ENCODE results near the gene SHOC2.
A peak's percentile ranks its signal among the peaks of the same experiment; 100 is the strongest.

SHOC2 gene

GRCh38 chr10:110872984-110873923, 46.1 kb upstream of the SHOC2 start:
- H2BK15ac ChIP-seq (replicated peaks; ENCODE audit: low read depth) = no peak overlapping the region
- no peak overlapping the region for H2BK5ac ChIP-seq (ENCODE audit: low read length)
- H3K27ac ChIP-seq (ENCODE audit: low read depth, low read length) = peak overlapping the region; percentile 95
- no peaks in the 10 kb centered on the region for H3K36me3 ChIP-seq (ENCODE audit: control insufficient read depth, insufficient read depth, low read length)
- H3K18ac ChIP-seq (ENCODE audit: low read length) = no peak overlapping the region
- no peaks in the 10 kb centered on the region for H3K27me3 ChIP-seq (ENCODE audit: insufficient read depth, low read length, poor library complexity)
- no peak overlapping the region for H3K23ac ChIP-seq (ENCODE audit: low read length)
- H3K4ac ChIP-seq (ENCODE audit: low read depth, low read length) = no peak overlapping the region
- peak overlapping the region; percentile 89 for H3K4me2 ChIP-seq (ENCODE audit: low read length)
- no peak overlapping the region for H2BK120ac ChIP-seq (ENCODE audit: low read depth, low read length)
- H3K79me2 ChIP-seq (ENCODE audit: control insufficient read depth, insufficient read depth, low read length) = no peaks in the 10 kb centered on the region
- H3K56ac ChIP-seq (ENCODE audit: low read length) = peak overlapping the region; percentile 81
- H3K9ac ChIP-seq (ENCODE audit: low read length) = peak overlapping the region; percentile 63
- 100% methylated on average over 1 of the region's 16 CpGs for WGBS (ENCODE audit: extremely low coverage, insufficient coverage, low lambda C conversion rate)
- no peaks in the 10 kb centered on the region for H3K79me1 ChIP-seq (ENCODE audit: low read length)
- H3K4me1 ChIP-seq (ENCODE audit: control insufficient read depth, low read depth, low read length) = peaks cover 5% of the 10 kb centered on the region
- H3K4me3 ChIP-seq (ENCODE audit: low read length) = peak overlapping the region; percentile 21
- no peak overlapping the region for H2AK5ac ChIP-seq (ENCODE audit: low read length)
- no peak overlapping the region for H4K5ac ChIP-seq (ENCODE audit: low read length)
- H4K8ac ChIP-seq (ENCODE audit: low read depth, low read length) = no peak overlapping the region
- DNase-seq = no peak

- no peak overlapping the region for H4K5ac ChIP-seq (ENCODE audit: low read length)
- H3K18ac ChIP-seq (ENCODE audit: low read length) = no peak overlapping the region
- no peak overlapping the region for H2AK5ac ChIP-seq (ENCODE audit: low read length)
- no peaks in the 10 kb centered on the region for H3K27me3 ChIP-seq (ENCODE audit: insufficient read depth, low read length, poor library complexity)
- no peak overlapping the region for H4K8ac ChIP-seq (ENCODE audit: low read depth, low read length)
- no peak overlapping the region for H3K23ac ChIP-seq (ENCODE audit: low read length)
- WGBS (ENCODE audit: extremely low coverage, insufficient coverage, low lambda C conversion rate) = no CpG with 5 or more reads among the region's 2 CpGs
- H3K9ac ChIP-seq (ENCODE audit: low read length) = no peak overlapping the region
- H3K4me2 ChIP-seq (ENCODE audit: low read length) = no peak overlapping the region
- no peaks in the 10 kb centered on the region for H3K79me2 ChIP-seq (ENCODE audit: control insufficient read depth, insufficient read depth, low read length)
- H2BK120ac ChIP-seq (ENCODE audit: low read depth, low read length) = no peak overlapping the region
- DNase-seq = no peak
- peaks cover 5% of the 10 kb centered on the region for H3K4me1 ChIP-seq (ENCODE audit: control insufficient read depth, low read depth, low read length)
- no peaks in the 10 kb centered on the region for H3K79me1 ChIP-seq (ENCODE audit: low read length)
- no peak overlapping the region for H3K4me3 ChIP-seq (ENCODE audit: low read length)
- H3K4ac ChIP-seq (ENCODE audit: low read depth, low read length) = no peak overlapping the region
- H2BK5ac ChIP-seq (ENCODE audit: low read length) = no peak overlapping the region
- no peak overlapping the region for H3K27ac ChIP-seq (ENCODE audit: low read depth, low read length)
- H3K56ac ChIP-seq (ENCODE audit: low read length) = no peak overlapping the region
- no peaks in the 10 kb centered on the region for H3K36me3 ChIP-seq (ENCODE audit: control insufficient read depth, insufficient read depth, low read length)
- H2BK15ac ChIP-seq (replicated peaks; ENCODE audit: low read depth) = no peak overlapping the region
These were observed 45.5 kb upstream of the SHOC2 start for GRCh38 chr10:110873951-110874350.

GRCh38 chr10:110876000-110876399, 43.4 kb upstream of the SHOC2 start:
- Histone ChIP-seq H3K9ac (ENCODE audit: low read length) (no peak overlapping the region), H2AK5ac (ENCODE audit: low read length) (no peak overlapping the region), H3K79me2 (ENCODE audit: control insufficient read depth, insufficient read depth, low read length) (no peaks in the 10 kb centered on the region), H3K4me1 (ENCODE audit: control insufficient read depth, low read depth, low read length) (peaks cover 4% of the 10 kb centered on the region), H3K4me3 (ENCODE audit: low read length) (no peak overlapping the region), H3K36me3 (ENCODE audit: control insufficient read depth, insufficient read depth, low read length) (no peaks in the 10 kb centered on the region), H2BK15ac (replicated peaks; ENCODE audit: low read depth) (no peak overlapping the region), H3K23ac (ENCODE audit: low read length) (no peak overlapping the region), H3K79me1 (ENCODE audit: low read length) (no peaks in the 10 kb centered on the region), H3K56ac (ENCODE audit: low read length) (no peak overlapping the region), H3K4me2 (ENCODE audit: low read length) (no peak overlapping the region), H4K5ac (ENCODE audit: low read length) (no peak overlapping the region), H4K8ac (ENCODE audit: low read depth, low read length) (no peak overlapping the region), H3K27me3 (ENCODE audit: insufficient read depth, low read length, poor library complexity) (no peaks in the 10 kb centered on the region), H3K18ac (ENCODE audit: low read length) (no peak overlapping the region), H3K27ac (ENCODE audit: low read depth, low read length) (no peak overlapping the region), H2BK5ac (ENCODE audit: low read length) (no peak overlapping the region), H2BK120ac (ENCODE audit: low read depth, low read length) (no peak overlapping the region), H3K4ac (ENCODE audit: low read depth, low read length) (no peak overlapping the region)
- no peak for DNase-seq
- WGBS (ENCODE audit: extremely low coverage, insufficient coverage, low lambda C conversion rate) = no CpG with 5 or more reads among the region's 2 CpGs

- H3K9ac ChIP-seq (ENCODE audit: low read length) = no peak overlapping the region
- H3K56ac ChIP-seq (ENCODE audit: low read length) = no peak overlapping the region
- WGBS (ENCODE audit: extremely low coverage, insufficient coverage, low lambda C conversion rate) = no CpG with 5 or more reads among the region's 1 CpG
- no peak for DNase-seq
- H3K4me2 ChIP-seq (ENCODE audit: low read length) = no peak overlapping the region
- no peaks in the 10 kb centered on the region for H3K79me1 ChIP-seq (ENCODE audit: low read length)
- no peak overlapping the region for H3K4ac ChIP-seq (ENCODE audit: low read depth, low read length)
- H3K4me3 ChIP-seq (ENCODE audit: low read length) = no peak overlapping the region
- H3K27me3 ChIP-seq (ENCODE audit: insufficient read depth, low read length, poor library complexity) = no peaks in the 10 kb centered on the region
- no peaks in the 10 kb centered on the region for H3K4me1 ChIP-seq (ENCODE audit: control insufficient read depth, low read depth, low read length)
- H3K27ac ChIP-seq (ENCODE audit: low read depth, low read length) = no peak overlapping the region
- no peak overlapping the region for H2BK15ac ChIP-seq (replicated peaks; ENCODE audit: low read depth)
- no peak overlapping the region for H3K18ac ChIP-seq (ENCODE audit: low read length)
- H4K5ac ChIP-seq (ENCODE audit: low read length) = no peak overlapping the region
- H3K36me3 ChIP-seq (ENCODE audit: control insufficient read depth, insufficient read depth, low read length) = no peaks in the 10 kb centered on the region
- no peak overlapping the region for H2AK5ac ChIP-seq (ENCODE audit: low read length)
- no peak overlapping the region for H2BK5ac ChIP-seq (ENCODE audit: low read length)
- H3K79me2 ChIP-seq (ENCODE audit: control insufficient read depth, insufficient read depth, low read length) = no peaks in the 10 kb centered on the region
- H2BK120ac ChIP-seq (ENCODE audit: low read depth, low read length) = no peak overlapping the region
- no peak overlapping the region for H4K8ac ChIP-seq (ENCODE audit: low read depth, low read length)
- H3K23ac ChIP-seq (ENCODE audit: low read length) = no peak overlapping the region
These were observed 42.6 kb upstream of the SHOC2 start for GRCh38 chr10:110876788-110877187.

- Histone ChIP-seq H3K4me3 (ENCODE audit: low read length) (no peak overlapping the region), H2BK15ac (replicated peaks; ENCODE audit: low read depth) (no peak overlapping the region), H3K18ac (ENCODE audit: low read length) (no peak overlapping the region), H3K79me2 (ENCODE audit: control insufficient read depth, insufficient read depth, low read length) (no peaks in the 10 kb centered on the region), H3K56ac (ENCODE audit: low read length) (no peak overlapping the region), H4K5ac (ENCODE audit: low read length) (no peak overlapping the region), H3K79me1 (ENCODE audit: low read length) (no peaks in the 10 kb centered on the region), H4K8ac (ENCODE audit: low read depth, low read length) (no peak overlapping the region), H2BK5ac (ENCODE audit: low read length) (no peak overlapping the region), H3K23ac (ENCODE audit: low read length) (no peak overlapping the region), H3K27ac (ENCODE audit: low read depth, low read length) (no peak overlapping the region), H2BK120ac (ENCODE audit: low read depth, low read length) (no peak overlapping the region), H3K4me2 (ENCODE audit: low read length) (no peak overlapping the region), H3K4me1 (ENCODE audit: control insufficient read depth, low read depth, low read length) (no peaks in the 10 kb centered on the region), H3K9ac (ENCODE audit: low read length) (no peak overlapping the region), H3K36me3 (ENCODE audit: control insufficient read depth, insufficient read depth, low read length) (no peaks in the 10 kb centered on the region), H2AK5ac (ENCODE audit: low read length) (no peak overlapping the region), H3K27me3 (ENCODE audit: insufficient read depth, low read length, poor library complexity) (no peaks in the 10 kb centered on the region), H3K4ac (ENCODE audit: low read depth, low read length) (no peak overlapping the region)
- no CpG with 5 or more reads among the region's 3 CpGs for WGBS (ENCODE audit: extremely low coverage, insufficient coverage, low lambda C conversion rate)
- DNase-seq = no peak
These were observed 39.4 kb upstream of the SHOC2 start for GRCh38 chr10:110880012-110880411.
